HepG2 (cell line): Measurements from ENCODE around the gene YY1AP1. TPM values are rescaled to one million over a fixed set of nuclear protein-coding genes. Genes with fewer than 3 reads are reported as not detected.

Experiments
- ARID5B ChIP-seq: IDR thresholded peaks from 2 replicates; pipeline ENCODE4 v1.4.0; 2020; ENCODE audit warnings: mild to moderate bottlenecking, missing genetic modification reagents
- BORCS8-MEF2B ChIP-seq: sonication (generic); formaldehyde crosslinking; IDR thresholded peaks from 2 replicates; pipeline ENCODE4 v1.8.0; 2022; ENCODE audit warnings: mild to moderate bottlenecking, missing genetic modification reagents
- HOXD1 ChIP-seq: sonication (generic); formaldehyde crosslinking; IDR thresholded peaks from 2 replicates; pipeline ENCODE4 v1.5.0; 2020; ENCODE audit warnings: missing genetic modification reagents
- KMT2A ChIP-seq: sonication (generic); formaldehyde crosslinking; IDR thresholded peaks from 2 replicates; pipeline ENCODE4 v1.4.0; 2020; ENCODE audit warnings: missing genetic modification reagents
- TEAD3 ChIP-seq: optimal IDR thresholded peaks from 2 replicates; pipeline ENCODE3; 2016; ENCODE audit warnings: borderline replicate concordance
- U2AF2 ChIP-seq: fragments of 200-400 bp; formaldehyde crosslinking; IDR thresholded peaks from 2 replicates; pipeline ENCODE4 v1.6.1; 2017; ENCODE audit warnings: low read depth, mild to moderate bottlenecking, low read length
- ZMYM4 ChIP-seq: sonication (generic); formaldehyde crosslinking; IDR thresholded peaks from 2 replicates; pipeline ENCODE4 v1.8.1; 2023; ENCODE audit warnings: mild to moderate bottlenecking, missing genetic modification reagents
- ZNF18 ChIP-seq: sonication (generic); formaldehyde crosslinking; IDR thresholded peaks from 2 replicates; pipeline ENCODE4 v1.8.0; 2022; ENCODE audit warnings: mild to moderate bottlenecking, missing genetic modification reagents; ENCODE audit not compliant: insufficient replicate concordance
- ZSCAN12 ChIP-seq: sonication (generic); formaldehyde crosslinking; IDR thresholded peaks from 2 replicates; pipeline ENCODE4 v1.9.0; 2021; ENCODE audit warnings: mild to moderate bottlenecking, missing genetic modification reagents
- polyA plus RNA-seq, 8 experiments: library from polyadenylated mRNA; depleted of rRNA in 3 of 8; stranded (reverse) in 7 of 8; unstranded in 1 of 8; fragments of >200 nt; fragmentation: Illumina TruSeq in 4 of 8; extraction: Trizol in 4 of 8; gene quantifications; 2 replicates each; pipeline versions ENCODE4 v1.2.1 to v1.2.3, GENCODE V29; 2011 to 2016; ENCODE audit warnings: low read depth in 4 of 8, missing spikeins in 1 of 8, mixed read lengths in 1 of 8; ENCODE audit not compliant: insufficient read depth in 1 of 8
- total RNA-seq, 5 experiments: library from RNA; depleted of rRNA; stranded (reverse); fragments of >200 nt; fragmentation: Illumina TruSeq; extraction: Trizol; gene quantifications; 2 replicates each; pipeline ENCODE4 v1.2.3, GENCODE V29; 2016; ENCODE audit warnings: low read depth in 1 of 5

YY1AP1 gene
- total and polyA plus RNA-seq, 2 of the 13 experiments (the other 11 are each of a cell fraction or from before 2014, with no cell fraction given): 28.5 to 69.4 TPM

GRCh38 chr1:155698382-155699038, 9.9 kb upstream of the YY1AP1 start (continued):
- TF ChIP-seq ZSCAN12 (CRISPR knock-in tag): no peak
- peak; percentile 59; the same call in 1 of the 2 replicates for TF ChIP-seq KMT2A (CRISPR knock-in tag)
- TF ChIP-seq ZNF18: no peak
- 0 out of 2 replicates have a peak, but pooled peaks have one; percentile 15 for TF ChIP-seq ZMYM4 (CRISPR knock-in tag)
- no peak for TF ChIP-seq HOXD1 (CRISPR knock-in tag)
- TF ChIP-seq U2AF2: no peak
- TF ChIP-seq ARID5B: 0 out of 2 replicates have a peak, but pooled peaks have one; percentile 10
- TF ChIP-seq TEAD3 (CRISPR knock-in tag): peak; percentile 24
- no peak for TF ChIP-seq BORCS8-MEF2B (CRISPR knock-in tag)
